Immature natural killer cell (primary cell): ENCODE measurements around the gene CTBP2. TPM values are rescaled to one million over a fixed set of nuclear protein-coding genes. Genes with fewer than 3 reads are reported as not detected.

ENCODE experiments used
- DNase-seq, 3 donors: peaks; one replicate each; pipeline ENCODE4 v3.0.0; 2022; ENCODE audit warnings: mixed read lengths in 1 of 3
- H3K27ac Mint-ChIP-seq, 6 donors: one replicate each; pipeline ENCODE4 v1.8.0; 2020; ENCODE audit warnings: mixed read lengths in 6 of 6, mild to moderate bottlenecking in 5 of 6, inconsistent platforms in 4 of 6, moderate library complexity in 3 of 6
- H3K27me3 Mint-ChIP-seq, 3 donors: one replicate each; pipeline ENCODE4 v1.8.0; 2020 to 2021; ENCODE audit warnings: low read depth in 3 of 3, mild to moderate bottlenecking in 3 of 3, mixed read lengths in 3 of 3, moderate library complexity in 3 of 3, inconsistent platforms in 1 of 3
- H3K36me3 Mint-ChIP-seq, 3 donors: one replicate each; pipeline ENCODE4 v1.8.0; 2020; ENCODE audit warnings: mixed read lengths in 3 of 3, inconsistent platforms in 2 of 3, mild to moderate bottlenecking in 2 of 3
- H3K4me1 Mint-ChIP-seq, 2 donors: one replicate each; pipeline ENCODE4 v1.8.0; 2020; ENCODE audit warnings: inconsistent platforms in 2 of 2, mild to moderate bottlenecking in 2 of 2, mixed read lengths in 2 of 2, moderate library complexity in 1 of 2
- H3K4me3 Mint-ChIP-seq, 5 donors: one replicate each; pipeline ENCODE4 v1.8.0; 2020; ENCODE audit warnings: mild to moderate bottlenecking in 5 of 5, mixed read lengths in 5 of 5, inconsistent platforms in 3 of 5, moderate library complexity in 3 of 5
- H3K9me3 Mint-ChIP-seq, 6 donors: one replicate each; pipeline ENCODE4 v1.8.0; 2020; ENCODE audit warnings: mild to moderate bottlenecking in 6 of 6, mixed read lengths in 6 of 6, inconsistent platforms in 4 of 6, moderate library complexity in 3 of 6
- polyA plus RNA-seq, 3 donors: library from polyadenylated mRNA; unstranded; fragments of 300-500 nt; fragmentation: Illumina TruSeq; gene quantifications; one replicate each; pipeline ENCODE4 v1.2.3, GENCODE V29; 2021

Gene CTBP2
- polyA plus RNA-seq, 3 donors from 2014 or later = 89.8 to 154 (median 131) TPM

DNA sequence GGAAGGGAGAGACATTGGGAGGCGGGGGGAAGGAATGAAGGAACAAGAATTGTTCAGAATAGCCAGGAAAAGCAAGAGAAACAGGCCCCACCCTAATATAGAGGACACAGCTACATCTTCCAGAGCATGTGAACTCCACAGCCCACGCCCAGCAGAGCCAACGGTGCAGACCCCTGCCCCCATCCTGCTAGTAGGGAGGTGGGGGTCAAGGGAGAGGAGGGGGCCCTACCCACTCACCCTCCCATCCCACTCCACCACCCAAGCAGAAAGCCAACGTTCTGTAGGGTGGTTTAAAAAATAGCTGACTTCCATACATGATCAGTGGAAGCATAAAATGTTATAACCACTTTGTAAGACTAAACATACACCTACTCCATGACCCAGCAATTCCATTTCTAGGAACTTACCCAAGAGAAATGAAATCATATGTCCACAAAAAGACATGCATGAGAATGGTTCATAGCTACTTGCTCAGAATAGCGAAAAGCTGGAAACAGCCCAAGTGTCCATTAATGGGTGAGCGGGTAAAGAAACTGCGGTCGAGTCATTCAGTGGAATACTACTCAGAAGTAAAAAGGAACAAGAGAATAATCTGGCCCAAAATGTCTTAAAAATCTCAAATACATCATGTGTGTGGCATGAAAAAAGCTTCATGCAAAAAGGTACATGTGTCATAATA is 31.8 kb downstream of the CTBP2 start:
- Mint-ChIP-seq H3K4me3 (peak overlapping the region; percentile 1 to 71 (median 23)), H3K27ac (peak overlapping the region; percentile 55 to 90 (median 72)), H3K27me3 (no peaks in the 10 kb centered on the region), H3K36me3 (peaks cover 5 to 24% (median 6%) of the 10 kb centered on the region in 3 donors), H3K4me1 (peaks cover 95 to 100% of the 10 kb centered on the region in 2 donors), H3K9me3 (no peaks in the 10 kb centered on the region)
- no peak for DNase-seq

DNA sequence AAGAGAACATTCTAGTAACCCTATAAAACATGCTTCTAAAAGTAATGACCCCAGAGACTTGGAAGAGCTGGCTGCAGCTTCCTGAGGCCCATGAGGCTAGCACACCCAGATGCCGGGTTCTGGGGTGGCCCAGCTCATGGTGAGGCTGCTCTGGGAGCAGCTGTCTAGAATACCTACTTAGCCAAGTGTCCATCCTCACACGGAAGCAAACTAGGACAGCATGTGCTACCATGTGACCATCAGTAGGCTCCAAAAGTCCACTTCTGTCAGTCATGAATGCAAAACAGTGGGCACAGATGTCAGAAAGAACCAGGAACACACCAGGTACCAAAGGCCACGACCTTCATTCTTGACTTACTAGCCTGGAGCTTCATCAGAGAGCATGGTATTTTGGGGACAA is 32.4 kb downstream of the CTBP2 start:
- peak overlapping the region in 3 of 5 donors; percentile 23 to 52 (median 28) for H3K4me3 Mint-ChIP-seq
- H3K4me1 Mint-ChIP-seq = peaks cover 95 to 100% of the 10 kb centered on the region in 2 donors
- no peak for DNase-seq
- no peaks in the 10 kb centered on the region for H3K27me3 Mint-ChIP-seq
- H3K36me3 Mint-ChIP-seq = peaks cover 5 to 18% (median 6%) of the 10 kb centered on the region in 3 donors
- H3K9me3 Mint-ChIP-seq = no peaks in the 10 kb centered on the region
- H3K27ac Mint-ChIP-seq = peak overlapping the region; percentile 46 to 90 (median 70)

DNA sequence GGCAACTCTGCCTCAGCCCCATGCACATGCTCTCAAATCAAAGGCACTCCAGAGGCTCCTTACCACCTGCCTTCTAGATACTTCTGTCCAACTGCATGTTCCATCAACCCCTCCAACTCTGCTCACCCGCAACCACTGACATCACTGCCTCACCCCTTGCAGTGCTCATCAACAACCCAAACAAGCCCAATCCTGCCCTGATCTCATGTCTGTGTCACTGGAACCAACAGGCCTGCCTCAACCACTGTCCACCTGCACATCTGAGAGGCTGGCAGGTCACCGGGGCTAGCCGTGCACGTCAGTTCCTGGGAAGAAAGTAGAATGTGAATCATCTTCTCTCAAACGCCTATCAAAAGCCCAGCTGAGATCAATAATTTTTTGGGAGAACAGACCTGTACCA is 33.3 kb downstream of the CTBP2 start:
- Mint-ChIP-seq H3K4me3 (peak overlapping the region in 3 of 5 donors; percentile 12 to 65 (median 46)), H3K9me3 (no peaks in the 10 kb centered on the region), H3K4me1 (peaks cover 97 to 100% of the 10 kb centered on the region in 2 donors), H3K27ac (peak overlapping the region; percentile 2 to 88 (median 70)), H3K36me3 (peaks cover 4 to 20% (median 5%) of the 10 kb centered on the region in 3 donors), H3K27me3 (no peaks in the 10 kb centered on the region)
- DNase-seq = no peak

DNA sequence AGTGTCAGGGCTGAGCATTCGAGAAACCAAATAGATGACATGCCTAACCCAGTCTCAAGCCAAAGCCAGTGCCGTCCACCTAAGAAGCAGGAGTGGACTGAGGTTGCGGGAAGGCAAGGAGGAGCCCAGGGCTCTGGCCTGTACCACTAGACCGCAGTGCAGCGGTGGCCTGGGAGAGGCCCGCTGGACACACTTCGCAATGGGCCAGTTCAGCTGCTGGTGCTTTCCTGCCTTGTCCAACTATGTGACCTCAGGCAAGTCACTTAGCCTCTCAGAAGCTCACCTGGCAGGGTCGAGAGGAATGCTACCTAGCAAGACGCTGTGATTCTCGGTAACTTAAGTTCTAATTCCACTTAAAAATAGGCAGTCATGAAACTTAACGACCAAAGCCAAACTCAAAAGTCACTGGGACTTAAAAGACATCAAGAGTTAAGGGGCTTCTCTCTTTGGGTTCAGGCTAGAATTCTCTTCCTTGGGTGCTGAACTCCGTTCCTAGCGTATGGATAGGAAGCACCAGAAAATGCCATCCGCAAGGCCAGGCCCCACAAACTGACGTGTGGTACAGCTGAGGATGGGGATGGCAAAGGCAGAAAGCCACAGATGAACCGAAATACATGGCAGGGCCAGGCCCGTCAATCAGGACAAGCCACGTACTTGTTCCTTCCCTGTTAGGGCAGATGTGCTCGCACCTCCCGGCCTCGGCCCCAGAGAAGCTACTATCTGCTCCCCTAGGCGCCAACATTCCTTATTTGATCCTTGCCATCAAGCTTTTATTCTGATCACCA is 34.2 kb downstream of the CTBP2 start:
- Mint-ChIP-seq H3K36me3 (peaks cover 0 to 11% (median 4%) of the 10 kb centered on the region in 3 donors), H3K27ac (peak overlapping the region; percentile 60 to 88 (median 74)), H3K9me3 (no peaks in the 10 kb centered on the region), H3K4me3 (peak overlapping the region; percentile 15 to 61 (median 49)), H3K27me3 (no peaks in the 10 kb centered on the region), H3K4me1 (peaks cover 98 to 100% of the 10 kb centered on the region in 2 donors)
- no peak for DNase-seq

DNA sequence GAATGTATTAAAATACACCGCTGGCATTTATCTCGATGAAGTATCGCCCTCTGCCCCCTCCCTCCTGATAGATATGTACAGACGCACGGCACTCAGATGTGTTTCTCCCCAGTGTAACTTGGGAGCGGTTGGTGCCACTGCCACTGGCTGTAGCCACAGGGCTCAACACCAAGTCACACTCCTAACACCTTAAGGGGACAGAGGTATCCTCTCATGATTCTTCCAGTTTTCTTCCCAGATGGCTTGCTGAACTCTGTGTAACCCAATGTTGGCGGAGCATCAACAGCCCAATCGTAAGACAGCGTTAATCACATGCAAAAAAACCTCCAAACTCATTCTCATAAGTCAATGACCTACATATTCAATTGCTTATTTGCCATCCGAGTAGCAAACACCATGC is 35.5 kb downstream of the CTBP2 start:
- no peaks in the 10 kb centered on the region for H3K9me3 Mint-ChIP-seq
- peak overlapping the region; percentile 46 to 69 (median 53) for H3K4me3 Mint-ChIP-seq
- H3K27ac Mint-ChIP-seq = peak overlapping the region; percentile 15 to 88 (median 74)
- peaks cover 98 to 100% of the 10 kb centered on the region in 2 donors for H3K4me1 Mint-ChIP-seq
- peaks cover 0 to 4% (median 4%) of the 10 kb centered on the region in 3 donors for H3K36me3 Mint-ChIP-seq
- H3K27me3 Mint-ChIP-seq = no peaks in the 10 kb centered on the region
- no peak for DNase-seq

DNA sequence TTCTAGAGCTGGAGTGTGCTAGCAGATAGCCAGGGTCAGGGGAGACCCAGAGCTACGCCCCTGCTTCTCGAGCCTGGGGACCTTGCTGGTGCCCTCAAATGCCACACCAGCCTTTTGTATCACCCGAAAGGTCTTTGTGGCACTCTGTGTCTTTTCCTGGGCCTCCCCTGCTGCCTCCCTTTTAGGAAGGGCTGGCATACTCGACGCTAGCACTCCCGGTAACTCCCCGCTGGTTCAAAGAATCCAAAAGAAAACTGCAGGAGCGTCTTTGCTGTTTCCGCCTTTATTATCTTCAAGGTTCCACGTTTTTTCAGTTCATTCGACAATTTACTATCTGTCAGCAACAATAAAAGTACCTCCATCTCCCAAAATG is 36.3 kb downstream of the CTBP2 start:
- Mint-ChIP-seq H3K4me1 (peaks cover 98 to 100% of the 10 kb centered on the region in 2 donors), H3K4me3 (peak overlapping the region; percentile 10 to 72 (median 53)), H3K36me3 (peaks cover 0 to 4% (median 4%) of the 10 kb centered on the region in 3 donors), H3K9me3 (no peaks in the 10 kb centered on the region), H3K27ac (peak overlapping the region in 5 of 6 donors; percentile 63 to 82 (median 78)), H3K27me3 (no peaks in the 10 kb centered on the region)
- DNase-seq = no peak

DNA sequence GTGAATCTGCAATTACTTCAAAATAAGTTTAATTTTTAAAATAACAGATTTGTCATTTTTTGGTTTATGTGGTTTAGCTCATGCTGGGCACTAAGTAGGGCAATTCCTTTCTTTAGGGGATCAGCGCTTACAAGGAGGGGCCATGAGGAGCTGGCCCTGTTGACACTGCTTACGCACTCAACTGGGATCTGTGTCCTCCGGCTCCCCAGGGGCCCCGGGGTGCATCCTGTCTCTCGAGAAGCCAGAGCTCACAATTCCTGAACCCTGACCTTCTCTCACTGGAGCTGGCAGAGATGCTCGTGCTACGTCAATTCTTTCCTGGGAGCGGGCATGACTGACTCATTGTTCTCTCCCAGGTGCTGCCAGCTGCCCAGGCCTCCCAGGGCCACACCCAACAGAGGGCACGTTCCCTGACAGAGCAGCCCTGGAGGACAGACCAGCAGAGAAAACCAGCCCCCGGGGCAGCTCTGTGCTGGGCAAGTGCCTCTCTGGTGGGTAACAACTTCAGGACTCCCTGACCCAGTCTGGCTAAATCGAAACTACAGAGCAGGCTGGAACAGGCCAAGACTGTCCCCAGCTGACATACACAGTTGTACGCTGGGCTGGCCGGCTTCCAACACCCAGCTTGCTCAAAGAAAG is 36.8 kb downstream of the CTBP2 start:
- Mint-ChIP-seq H3K36me3 (peaks cover 0 to 4% (median 0%) of the 10 kb centered on the region in 3 donors), H3K9me3 (no peaks in the 10 kb centered on the region), H3K27ac (peak overlapping the region; percentile 73 to 91 (median 80)), H3K4me3 (peak overlapping the region in 4 of 5 donors; percentile 40 to 75 (median 64)), H3K27me3 (peaks cover 0 to 1% (median 0%) of the 10 kb centered on the region in 3 donors), H3K4me1 (peaks cover 98 to 100% of the 10 kb centered on the region in 2 donors)
- DNase-seq = no peak

DNA sequence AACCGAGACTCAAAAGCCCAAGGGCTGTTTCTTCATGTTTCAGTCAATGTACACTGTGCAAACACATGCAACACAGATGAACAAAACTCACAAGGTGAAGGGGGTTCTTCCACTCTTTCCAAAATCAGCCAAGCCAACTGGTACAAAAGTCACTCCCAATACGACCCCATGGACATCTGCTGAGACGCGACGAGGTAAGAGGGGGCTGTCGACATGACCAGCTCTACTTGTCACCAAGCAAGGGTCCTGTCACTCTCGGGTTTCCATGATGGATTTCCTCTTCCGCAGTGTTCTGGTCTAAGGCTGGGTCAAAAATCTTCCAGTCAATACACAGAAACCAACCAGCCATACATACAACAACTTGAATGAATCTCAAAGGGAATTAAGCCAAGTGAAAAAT is 37.8 kb downstream of the CTBP2 start:
- peak overlapping the region; percentile 5 to 87 (median 82) for H3K27ac Mint-ChIP-seq
- H3K4me1 Mint-ChIP-seq = peaks cover 94 to 99% of the 10 kb centered on the region in 2 donors
- H3K4me3 Mint-ChIP-seq = peak overlapping the region in 4 of 5 donors; percentile 1 to 46 (median 22)
- no peak for DNase-seq
- peaks cover 0 to 4% (median 0%) of the 10 kb centered on the region in 3 donors for H3K36me3 Mint-ChIP-seq
- peaks cover 0 to 1% (median 1%) of the 10 kb centered on the region in 3 donors for H3K27me3 Mint-ChIP-seq
- no peaks in the 10 kb centered on the region for H3K9me3 Mint-ChIP-seq

DNA sequence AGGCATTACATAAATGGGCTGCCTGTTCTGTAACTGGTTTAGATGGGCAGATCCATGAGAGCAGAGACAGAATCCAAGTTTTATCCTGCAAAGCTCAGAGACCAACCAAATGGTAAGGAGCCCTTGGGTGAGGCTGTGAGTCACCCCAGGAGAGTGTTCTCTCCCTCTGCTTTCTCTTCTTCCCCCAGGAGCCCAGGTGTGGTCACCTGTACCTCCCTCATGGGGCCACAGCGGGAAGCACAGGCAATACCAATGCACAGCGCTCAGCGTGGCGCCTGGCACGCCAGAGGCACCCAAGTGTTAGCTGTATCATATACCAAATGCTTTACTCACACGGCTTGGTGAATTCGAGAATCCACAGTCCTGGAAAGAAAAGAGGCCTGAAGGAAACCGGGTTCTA is 39.4 kb downstream of the CTBP2 start:
- no peak for DNase-seq
- Mint-ChIP-seq H3K27me3 (peaks cover 0 to 3% (median 1%) of the 10 kb centered on the region in 3 donors), H3K4me1 (peaks cover 94 to 99% of the 10 kb centered on the region in 2 donors), H3K4me3 (peak overlapping the region in 3 of 5 donors; percentile 33 to 69 (median 55)), H3K9me3 (no peaks in the 10 kb centered on the region), H3K36me3 (peaks cover 0 to 4% (median 0%) of the 10 kb centered on the region in 3 donors), H3K27ac (peak overlapping the region; percentile 40 to 90 (median 84))

DNA sequence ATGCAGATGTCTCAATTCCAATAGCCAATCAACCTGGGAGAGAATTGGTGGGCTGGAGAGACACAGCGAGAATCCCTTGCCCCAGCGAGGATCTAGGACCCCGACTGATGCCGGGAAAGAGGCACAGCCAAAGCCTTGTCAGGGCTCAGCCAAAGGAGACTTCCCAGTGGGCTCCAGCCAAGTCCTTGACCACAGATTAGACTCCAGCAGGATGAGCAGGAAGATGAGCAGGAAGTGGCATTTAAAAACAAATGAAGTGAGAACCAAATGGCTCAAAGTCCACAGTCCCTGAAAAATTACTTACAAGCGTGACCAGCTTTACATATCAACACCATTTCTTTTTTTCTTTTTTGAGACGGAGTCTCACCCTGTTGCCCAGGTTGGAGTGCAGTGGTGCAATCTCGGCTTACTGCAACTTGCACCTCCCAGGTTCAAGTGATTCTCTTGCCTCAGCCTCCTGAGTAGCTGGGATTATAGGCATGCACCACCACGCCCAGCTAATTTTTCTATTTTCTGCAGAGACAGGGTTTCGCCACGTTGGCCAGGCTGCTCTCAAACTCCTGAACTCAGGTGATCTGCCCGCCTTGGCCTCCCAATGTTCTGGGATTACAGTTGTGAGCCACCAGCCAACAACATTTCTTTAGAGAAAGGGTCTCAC is 40.2 kb downstream of the CTBP2 start:
- Mint-ChIP-seq H3K4me1 (peaks cover 94 to 99% of the 10 kb centered on the region in 2 donors), H3K36me3 (peaks cover 0 to 4% (median 0%) of the 10 kb centered on the region in 3 donors), H3K27ac (peak overlapping the region; percentile 77 to 90 (median 84)), H3K4me3 (peak overlapping the region; percentile 33 to 75 (median 69)), H3K9me3 (no peaks in the 10 kb centered on the region), H3K27me3 (peaks cover 0 to 3% (median 1%) of the 10 kb centered on the region in 3 donors)
- DNase-seq = no peak

DNA sequence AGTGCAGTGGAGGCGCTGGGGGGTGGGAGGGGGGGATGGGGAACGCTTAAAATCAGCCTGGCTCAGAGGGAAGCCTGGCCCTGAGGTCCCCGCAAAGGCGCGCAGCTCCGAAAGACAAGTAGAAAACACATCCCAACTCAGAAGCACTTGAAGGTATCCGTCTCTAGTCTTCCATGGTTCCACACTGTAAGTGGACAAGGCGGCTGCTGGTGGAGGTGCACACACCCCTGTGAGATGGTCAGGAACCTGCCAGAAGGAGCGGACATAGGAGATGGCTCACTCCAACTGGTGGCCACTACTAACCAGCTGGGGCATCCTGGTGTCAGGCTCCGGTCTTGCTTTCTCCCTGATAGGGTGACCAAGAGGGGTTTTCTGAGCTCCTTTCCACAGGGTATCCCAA is 41.7 kb downstream of the CTBP2 start:
- Mint-ChIP-seq H3K9me3 (no peaks in the 10 kb centered on the region), H3K27ac (peak overlapping the region in 5 of 6 donors; percentile 29 to 82 (median 71)), H3K36me3 (peaks cover 0 to 4% (median 0%) of the 10 kb centered on the region in 3 donors), H3K27me3 (peaks cover 0 to 3% (median 1%) of the 10 kb centered on the region in 3 donors), H3K4me1 (peaks cover 93 to 96% of the 10 kb centered on the region in 2 donors), H3K4me3 (peak overlapping the region in 3 of 5 donors; percentile 8 to 28 (median 18))
- DNase-seq = no peak

DNA sequence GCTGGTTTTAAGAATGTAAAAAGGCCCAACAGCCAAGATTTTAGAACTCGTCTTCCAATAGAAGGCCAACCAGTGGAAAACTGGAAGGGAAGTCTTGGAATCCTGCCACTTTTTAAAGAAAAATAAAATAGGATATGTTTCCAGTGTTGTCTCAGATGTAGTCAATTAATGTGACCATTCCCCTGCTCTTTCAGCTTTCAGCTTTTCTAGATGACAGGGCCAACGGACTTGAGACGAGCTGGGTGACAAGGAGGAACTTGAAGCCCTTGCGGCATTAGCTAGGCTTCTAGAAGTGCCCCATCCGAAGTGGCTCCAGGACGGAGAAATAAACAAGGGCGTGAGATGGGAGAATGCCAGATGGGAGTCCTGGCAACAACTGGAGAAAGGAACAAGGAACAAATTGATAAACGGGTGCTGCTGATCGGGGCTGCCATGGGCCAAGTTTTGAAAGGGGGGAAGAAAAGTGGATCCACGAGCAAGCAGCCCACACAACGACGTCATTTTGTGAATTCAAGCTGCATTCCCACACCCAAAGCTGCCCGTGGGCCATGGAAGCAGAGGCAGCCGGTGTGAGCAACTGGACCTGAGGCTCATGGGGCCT is 42.3 kb downstream of the CTBP2 start:
- Mint-ChIP-seq H3K4me3 (peak overlapping the region in 2 of 5 donors; percentile 15 to 36), H3K27ac (peak overlapping the region; percentile 18 to 85 (median 71)), H3K9me3 (no peaks in the 10 kb centered on the region), H3K36me3 (peaks cover 0 to 4% (median 0%) of the 10 kb centered on the region in 3 donors), H3K27me3 (peaks cover 0 to 3% (median 1%) of the 10 kb centered on the region in 3 donors), H3K4me1 (peaks cover 93 to 96% of the 10 kb centered on the region in 2 donors)
- no peak for DNase-seq
